Stimulated activated CD8-positive, alpha-beta memory T cell treated with anti-CD3 and anti-CD28 coated beads, Interleukin-12 subunit alpha, Interleukin-12 subunit beta, amount 100 ng/mL, for 1 hour (primary cell): Measurements from ENCODE around the gene PI4KB.
A peak's percentile ranks its signal among the peaks of the same experiment; 100 is the strongest.

ENCODE experiments used
- DNase-seq: peaks from one replicate; pipeline ENCODE4 v3.0.0-alpha.2; 2020; ENCODE audit warnings: low read depth

Gene PI4KB

DNA sequence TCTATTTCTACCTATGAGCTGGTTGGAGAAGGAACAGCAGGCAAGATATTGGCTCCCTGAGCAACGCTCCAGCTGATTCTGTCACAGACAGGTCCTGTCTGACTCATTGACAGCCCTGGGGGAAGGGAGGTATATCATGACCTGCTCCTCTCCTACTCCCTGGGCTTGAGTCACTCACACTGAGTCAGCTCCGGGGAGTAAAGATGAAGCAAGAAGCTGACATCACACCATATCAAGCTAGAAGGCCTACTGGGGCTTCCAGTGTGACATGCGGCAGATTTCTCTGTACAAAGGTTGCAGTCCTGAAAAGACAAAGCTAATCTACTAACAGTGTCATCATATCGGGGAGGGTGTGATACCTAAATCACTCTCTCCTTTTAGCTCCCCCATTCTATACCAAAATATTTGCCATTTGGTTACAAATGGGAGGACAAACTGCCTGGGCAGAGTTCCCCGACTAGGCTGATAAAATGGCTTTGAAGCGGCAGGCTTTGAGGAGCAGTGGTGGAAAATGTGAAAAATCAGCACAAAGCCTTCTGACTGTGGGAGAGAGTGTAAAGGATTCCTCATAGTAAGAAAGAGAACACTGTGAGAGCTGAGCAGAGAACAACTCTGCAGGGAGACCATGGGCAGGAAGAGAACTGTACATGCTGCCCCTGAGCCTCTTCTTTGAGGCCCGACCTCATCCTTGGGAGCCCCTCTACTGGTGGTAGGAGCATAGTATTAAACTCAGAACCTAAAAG lies 15.5 kb downstream of the PI4KB start:
- DNase-seq, result peak; percentile 55

DNA sequence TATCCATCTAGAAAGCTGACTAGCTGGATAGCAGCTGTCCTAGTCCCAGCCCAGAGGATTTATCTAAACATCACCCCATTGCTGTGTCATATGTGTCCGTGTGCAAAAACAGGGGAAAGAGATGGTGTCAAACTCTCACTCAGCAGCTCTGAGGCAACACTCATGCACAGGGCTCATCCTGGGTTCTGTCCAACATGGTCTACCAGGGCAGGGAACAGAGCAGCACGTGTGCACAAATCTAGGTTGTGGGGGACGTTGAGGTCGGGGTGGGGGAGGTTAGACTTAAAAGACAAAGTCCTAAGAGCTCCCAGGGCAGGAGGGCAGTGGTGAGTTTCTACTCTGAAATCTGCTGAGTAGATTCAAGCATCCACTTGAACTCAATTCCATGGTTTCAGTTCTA lies 16.2 kb downstream of the PI4KB start:
- DNase-seq, result no peak

DNA sequence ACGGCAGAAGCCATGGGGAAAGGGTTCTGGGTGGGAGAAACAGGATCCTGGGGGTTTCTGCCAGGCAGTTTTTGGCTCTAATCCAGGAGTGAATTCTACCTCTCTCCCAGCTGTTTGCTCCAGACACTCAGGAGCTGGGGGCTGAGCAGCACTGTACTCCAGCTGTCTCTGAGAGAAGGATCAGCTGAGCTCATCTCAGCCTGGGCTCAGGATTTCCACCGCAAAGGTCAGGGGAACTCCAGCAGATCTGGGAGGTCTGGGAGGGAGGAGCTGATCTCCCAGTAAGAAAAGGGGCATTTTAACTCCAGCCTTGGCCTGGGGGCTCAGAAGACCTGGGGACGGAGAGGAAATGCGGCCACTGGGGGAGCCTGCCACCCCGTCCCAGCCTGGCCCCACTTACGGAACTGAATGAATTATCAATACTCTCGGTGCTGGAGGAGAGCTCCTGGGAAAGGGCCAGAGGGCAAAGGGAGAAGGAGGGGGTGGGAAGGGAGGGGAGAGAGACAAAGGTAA lies 17.3 kb downstream of the PI4KB start:
- no peak for DNase-seq

DNA sequence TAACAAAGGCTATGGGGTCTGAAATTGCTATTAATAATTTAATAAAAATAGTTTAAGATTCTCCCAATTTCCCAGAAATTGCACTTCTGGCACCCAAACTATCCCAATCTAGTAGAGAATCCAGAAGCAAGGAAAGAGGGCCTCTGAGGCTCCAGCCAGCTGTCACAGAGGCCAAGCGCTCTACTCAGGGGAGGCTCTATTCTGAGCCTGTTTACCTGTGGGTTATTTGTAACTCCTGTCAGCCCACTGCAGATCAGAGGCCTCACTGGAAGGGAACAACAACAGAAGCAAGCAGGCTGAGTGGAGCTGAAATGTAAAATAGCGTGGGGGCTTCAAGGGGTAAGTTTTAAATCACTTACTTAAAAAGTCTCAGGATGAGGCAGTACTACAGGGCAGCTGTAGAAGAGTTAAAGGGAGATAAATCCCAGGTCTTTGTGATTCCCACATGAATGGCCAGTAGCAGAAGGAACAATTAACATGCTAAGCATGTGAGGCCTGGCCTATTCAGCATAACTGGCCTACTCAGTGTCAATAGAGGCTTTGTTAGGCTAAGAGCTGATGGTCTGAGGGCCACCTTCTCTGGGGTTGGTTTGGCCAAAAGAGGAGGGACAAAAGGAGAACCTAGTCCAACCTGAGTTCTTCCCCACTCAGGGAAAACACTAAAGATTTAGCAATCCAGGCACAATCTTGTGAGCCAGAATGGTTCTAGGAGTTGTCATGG lies 32.3 kb downstream of the PI4KB start:
- DNase-seq, result no peak

DNA sequence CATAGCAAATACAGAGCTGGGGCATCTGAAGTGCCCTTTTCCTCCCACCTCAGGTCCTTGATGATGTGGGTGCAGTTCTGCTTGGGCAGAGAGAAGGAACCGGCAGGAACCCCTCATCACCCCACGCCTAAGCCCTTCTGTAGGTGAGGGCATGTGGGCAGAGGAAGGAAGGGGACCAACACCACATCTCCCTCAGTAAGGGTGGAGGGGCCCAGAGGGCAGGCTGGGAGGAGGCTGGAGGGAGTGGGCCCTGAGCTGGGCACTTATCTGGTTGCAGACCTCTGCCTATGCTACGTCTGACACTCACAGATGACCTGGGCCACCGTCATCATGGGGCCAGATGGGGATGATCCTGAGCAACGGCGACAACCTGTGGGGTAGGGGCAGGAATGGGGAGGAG lies 34.1 kb downstream of the PI4KB start:
- no peak for DNase-seq

DNA sequence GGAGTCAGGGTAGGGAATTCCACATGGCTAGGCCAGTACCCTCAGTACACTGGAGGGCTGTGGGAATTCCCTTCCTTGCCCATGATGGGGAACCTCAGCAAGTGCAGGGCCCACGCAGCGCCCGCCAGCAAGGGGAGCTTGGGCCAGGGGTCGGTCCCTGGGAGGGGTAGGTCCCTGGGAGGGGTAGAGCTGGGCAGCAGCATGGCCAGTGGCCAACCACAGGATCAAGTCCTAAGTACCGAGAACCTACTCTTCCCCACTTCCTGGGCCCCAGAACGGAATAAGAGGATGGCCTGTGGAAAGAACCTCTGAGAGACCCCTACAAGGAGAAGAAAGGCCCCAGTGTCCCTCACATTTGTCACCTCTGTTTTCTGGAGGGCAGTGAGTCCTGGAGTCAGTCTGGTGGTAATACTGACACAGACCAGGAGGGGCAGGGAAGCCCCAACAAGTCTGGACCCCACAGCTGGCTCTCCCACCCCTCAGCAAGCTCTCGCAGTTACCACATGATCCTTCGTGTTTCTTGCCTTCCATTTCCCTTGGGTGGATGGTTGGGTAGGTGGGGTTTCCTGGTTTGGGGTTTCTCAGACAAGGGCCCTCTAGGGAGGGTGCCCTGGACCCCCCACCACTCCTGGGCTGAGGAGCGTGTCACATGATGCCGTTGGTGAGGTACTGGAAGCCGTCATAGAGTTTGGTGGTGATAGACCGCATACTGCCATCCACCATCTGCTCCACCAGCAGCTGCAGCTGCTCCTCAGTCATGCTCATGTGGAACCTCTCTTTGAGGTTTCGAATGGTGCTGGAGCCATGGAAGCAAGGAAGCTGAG lies 34.8 kb downstream of the PI4KB start:
- DNase-seq, result no peak

DNA sequence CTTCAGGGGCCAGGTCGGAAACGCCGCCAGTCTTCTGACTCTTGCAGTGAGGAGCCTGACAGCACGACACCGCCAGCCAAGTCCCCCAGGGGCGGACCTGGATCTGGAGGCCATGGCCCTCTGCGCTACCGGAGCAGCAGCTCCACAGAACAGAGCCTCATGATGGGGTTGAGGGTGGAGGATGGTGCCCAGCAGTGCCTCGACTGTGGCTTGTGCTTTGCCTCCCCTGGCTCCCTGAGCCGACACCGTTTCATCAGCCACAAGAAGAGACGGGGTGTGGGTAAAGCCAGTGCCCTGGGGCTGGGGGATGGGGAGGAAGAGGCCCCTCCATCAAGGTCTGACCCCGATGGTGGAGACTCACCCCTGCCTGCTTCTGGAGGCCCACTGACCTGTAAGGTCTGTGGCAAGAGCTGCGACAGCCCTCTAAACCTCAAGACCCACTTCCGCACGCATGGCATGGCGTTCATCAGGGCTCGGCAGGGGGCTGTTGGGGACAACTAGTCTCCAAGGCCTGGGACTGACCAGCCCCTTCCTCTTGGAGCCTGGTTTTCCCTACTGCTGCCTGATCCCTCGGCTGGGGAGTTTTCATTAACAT lies 36.4 kb downstream of the PI4KB start:
- DNase-seq, result no peak

DNA sequence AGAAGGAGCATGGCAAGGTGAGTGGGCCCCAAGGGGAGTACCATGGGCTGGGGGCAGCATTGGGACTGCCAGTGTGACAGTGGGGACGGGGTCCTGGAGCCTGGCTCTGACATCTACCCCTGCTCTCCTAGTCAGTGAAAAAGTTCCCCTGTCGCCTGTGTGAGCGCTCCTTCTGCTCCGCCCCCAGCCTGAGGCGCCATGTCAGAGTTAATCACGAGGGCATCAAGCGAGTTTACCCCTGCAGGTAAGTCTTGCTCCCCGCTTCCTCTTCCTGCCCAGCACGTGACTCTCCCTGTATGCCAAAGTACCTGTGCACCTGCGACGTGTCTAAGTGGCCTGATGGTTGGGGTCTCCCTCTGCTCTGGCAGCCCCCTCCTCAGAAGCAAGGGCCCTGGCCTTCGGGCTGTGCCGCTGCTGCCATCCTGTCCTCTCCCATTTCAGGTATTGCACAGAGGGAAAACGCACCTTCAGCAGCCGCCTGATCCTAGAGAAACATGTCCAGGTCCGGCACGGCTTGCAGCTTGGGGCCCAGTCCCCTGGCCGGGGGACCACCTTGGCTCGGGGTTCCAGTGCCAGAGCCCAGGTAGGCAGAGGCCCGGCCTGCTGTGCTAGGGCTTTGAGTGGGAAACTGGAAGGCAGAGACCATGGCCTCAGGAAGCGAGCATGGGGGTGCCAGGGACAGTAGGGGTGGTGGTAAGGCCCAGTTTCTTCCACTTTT lies 37.1 kb downstream of the PI4KB start:
- DNase-seq, result no peak

DNA sequence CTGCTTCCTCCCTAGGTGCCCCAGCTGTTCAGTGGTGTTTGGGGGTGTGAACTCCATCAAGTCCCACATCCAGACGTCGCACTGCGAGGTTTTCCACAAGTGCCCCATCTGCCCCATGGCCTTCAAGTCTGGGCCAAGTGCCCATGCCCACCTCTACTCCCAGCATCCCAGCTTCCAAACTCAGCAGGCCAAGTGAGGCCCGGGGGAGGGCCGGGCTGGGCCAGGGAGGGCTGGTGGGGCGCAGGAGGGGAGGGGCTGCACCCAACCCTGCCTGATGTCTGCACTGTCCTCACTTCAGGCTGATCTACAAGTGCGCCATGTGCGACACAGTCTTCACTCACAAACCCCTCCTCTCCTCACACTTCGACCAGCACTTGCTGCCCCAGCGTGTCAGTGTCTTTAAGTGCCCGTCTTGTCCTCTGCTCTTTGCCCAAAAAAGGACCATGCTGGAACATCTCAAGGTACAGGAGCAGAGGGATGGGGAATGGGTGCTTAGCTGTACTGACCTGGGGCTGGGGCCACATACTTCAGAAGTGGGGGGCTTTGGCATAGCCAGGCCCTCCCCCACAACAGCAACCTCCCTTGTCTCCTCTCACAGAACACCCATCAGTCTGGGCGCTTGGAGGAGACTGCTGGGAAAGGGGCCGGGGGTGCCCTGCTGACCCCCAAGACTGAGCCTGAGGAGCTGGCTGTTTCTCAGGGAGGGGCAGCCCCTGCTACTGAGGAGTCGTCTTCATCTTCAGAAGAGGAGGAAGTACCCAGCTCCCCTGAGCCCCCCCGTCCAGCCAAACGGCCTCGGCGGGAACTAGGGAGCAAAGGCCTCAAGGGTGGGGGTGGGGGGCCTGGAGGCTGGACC lies 37.9 kb downstream of the PI4KB start:
- no peak for DNase-seq

DNA sequence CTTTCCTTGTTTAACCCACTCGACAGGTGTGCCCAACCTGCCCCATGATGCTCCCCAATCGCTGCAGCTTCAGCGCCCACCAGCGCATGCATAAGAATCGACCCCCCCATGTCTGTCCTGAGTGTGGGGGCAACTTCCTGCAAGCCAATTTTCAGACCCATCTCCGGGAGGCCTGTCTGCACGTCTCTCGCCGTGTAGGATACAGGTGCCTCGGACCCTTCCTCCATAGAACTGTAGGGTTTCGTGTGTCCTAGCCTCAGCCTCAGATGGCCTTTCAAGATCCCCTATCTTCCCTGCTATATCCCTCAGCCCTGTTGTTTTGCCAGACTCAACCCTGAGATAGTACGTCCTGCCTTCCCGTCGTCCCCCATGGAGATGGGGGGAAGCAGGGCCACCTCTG lies 38.7 kb downstream of the PI4KB start:
- no peak for DNase-seq

DNA sequence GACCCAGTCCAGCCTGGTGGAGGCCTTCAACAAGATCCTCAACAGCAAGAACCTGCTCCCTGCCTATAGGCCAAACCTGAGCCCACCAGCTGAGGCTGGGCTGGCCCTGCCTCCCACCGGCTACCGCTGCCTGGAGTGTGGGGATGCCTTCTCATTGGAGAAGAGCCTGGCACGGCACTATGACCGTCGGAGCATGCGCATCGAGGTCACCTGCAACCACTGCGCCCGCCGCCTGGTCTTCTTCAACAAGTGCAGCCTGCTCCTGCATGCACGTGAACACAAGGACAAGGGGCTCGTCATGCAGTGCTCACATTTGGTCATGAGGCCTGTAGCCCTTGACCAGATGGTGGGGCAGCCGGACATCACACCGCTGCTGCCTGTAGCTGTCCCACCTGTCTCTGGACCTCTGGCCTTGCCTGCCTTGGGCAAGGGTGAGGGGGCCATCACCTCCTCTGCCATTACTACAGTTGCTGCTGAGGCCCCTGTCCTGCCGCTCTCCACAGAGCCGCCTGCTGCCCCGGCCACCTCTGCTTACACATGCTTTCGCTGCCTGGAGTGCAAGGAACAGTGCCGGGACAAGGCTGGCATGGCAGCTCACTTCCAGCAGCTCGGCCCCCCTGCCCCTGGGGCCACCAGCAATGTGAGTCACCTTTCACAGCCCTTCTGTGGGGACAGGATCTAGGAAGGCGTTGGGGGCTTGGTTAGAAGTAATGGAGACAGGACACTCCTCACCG lies 39.3 kb downstream of the PI4KB start:
- no peak for DNase-seq

DNA sequence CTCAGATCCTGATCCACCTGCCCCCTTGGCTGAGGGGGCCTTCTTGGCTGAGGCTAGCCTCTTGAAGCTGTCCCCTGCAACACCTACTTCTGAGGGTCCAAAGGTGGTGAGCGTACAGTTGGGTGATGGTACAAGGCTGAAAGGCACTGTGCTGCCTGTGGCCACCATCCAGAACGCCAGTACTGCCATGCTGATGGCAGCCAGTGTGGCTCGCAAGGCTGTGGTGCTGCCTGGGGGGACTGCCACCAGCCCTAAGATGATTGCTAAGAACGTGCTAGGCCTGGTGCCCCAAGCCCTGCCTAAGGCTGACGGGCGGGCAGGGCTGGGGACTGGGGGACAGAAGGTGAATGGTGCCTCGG lies 39.9 kb downstream of the PI4KB start:
- no peak for DNase-seq

DNA sequence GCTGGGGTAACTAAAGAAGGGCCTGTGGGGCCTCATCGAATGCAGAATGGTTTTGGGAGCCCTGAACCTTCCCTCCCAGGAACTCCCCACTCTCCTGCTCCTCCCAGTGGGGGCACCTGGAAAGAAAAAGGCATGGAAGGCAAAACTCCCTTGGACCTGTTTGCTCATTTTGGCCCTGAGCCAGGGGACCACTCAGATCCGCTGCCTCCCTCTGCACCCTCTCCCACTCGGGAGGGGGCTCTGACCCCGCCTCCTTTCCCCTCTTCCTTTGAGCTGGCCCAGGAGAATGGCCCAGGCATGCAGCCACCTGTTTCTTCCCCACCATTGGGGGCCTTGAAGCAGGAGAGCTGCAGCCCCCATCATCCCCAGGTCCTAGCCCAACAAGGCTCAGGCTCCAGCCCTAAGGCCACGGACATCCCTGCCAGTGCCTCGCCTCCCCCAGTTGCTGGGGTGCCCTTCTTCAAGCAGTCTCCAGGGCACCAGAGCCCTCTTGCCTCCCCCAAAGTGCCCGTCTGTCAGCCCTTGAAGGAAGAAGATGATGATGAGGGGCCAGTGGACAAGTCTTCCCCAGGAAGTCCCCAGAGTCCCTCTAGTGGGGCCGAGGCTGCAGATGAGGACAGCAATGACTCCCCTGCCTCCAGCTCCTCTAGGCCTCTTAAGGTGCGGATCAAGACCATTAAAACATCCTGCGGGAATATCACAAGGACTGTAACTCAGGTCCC lies 40.4 kb downstream of the PI4KB start:
- DNase-seq, result no peak

DNA sequence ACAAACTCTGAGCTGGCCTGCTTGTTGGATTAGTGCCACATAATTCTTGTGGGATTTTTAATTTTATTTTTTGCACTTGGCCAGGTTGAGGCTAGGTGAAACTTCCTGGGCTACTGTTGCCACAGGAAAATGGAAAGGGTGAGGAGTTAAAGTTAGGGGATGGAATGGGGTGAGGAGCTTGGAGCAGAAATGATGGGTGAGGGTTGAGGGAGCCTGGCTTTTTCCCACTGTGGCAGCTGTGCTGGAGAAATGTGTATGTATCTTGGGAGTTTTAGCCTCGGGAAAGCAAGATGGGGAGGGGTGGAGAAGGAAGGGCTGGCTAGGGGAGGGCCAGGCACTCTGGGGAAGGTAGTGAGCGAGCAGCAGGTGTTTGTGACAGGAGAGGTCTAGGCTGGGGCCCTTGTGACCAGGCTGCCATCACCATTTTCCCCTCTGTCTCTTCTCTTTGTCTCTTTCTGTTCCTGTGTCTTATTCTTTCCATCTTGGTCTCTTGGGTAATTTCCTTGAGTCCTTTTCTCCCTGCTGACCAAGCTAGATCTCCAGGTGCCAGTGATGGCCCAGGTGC lies 43.1 kb downstream of the PI4KB start:
- no peak for DNase-seq

DNA sequence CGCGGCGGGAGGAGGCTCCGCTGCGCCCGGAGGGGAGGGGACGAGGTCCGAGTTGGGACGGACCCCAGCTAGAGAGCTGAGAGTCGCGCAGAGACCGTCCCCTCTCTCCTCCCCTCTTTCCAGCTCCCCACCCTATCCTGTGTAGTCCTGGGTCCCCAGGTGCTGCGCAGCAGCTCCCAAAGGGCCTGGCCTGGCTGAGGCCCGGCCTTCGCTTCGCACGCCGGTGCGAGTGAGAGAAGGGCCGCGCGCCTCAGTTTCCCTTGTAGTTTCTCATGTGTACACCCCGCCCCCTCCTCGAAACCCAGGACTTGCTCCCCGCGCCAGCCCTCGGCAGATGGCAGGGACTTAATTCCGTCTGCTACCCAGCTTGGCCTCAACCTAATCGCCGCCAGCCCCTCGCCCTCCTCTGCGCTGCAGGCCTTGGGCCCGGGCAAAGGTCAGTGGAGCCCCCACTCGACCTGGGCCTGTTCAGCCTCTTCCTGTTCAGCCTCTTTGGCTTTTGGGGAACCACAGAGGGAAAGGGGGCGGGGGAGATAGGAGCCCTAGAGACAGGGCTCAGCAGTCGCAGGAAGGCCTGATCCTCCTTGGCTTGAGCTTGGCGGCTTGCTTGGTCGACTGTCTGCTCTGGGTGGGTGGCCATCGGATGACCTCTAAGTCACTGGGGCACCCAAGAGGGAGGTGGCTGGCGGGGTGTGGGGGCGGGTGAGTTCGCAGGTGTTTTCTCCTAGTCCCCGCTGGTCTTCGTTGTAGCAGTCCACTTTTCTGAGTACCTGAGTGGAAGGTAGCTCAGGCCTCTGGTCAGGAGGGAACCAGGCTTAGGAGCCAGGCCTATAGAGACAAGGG lies 44.1 kb downstream of the PI4KB start:
- DNase-seq, result no peak

DNA sequence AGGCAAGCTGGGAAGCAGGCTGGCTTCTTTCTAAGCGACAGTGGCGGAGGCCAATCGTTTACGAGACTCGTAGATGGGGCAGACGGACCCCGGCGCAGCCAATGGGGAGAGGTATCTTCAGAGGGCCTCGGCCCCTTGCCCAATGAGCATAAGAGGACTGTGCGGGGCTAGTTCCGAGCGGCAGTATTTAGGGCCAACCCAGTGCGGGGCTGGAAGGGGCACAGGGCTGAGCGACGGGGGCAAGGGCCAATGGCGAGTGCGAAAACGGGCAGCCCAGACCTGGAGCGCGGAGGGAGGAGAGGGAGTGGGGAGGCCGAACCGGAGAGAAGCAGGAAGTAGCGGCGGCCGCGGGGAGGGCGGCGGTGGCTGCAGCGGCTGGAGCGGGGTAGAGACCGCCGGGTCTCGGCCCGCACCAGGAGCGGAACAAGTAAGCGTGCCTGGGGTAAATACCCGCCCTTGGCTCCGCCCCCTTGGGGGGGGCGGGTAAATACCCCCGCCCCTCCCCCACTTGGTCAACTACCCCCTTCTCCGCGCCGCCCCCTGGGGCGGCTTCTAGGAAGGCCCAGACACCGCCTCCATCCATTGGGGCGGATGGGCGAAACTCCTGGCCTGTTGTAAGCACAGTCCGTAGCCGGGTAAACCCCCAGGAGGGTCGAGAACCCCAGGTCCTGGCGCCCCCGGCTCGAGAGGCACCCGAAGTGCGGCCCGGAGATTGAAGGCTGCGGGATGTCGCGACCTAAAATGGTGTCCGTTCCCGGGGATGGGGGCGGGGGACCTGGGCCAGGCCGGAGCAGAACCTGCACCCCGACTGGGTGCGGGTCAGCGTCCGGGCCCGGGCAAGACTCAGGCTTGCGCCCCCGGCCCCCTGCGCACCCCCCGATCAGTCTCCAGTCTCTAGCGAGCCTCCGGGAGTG lies 45.0 kb downstream of the PI4KB start, which contains the start of gene ZNF687:
Gene ZNF687, plus strand, starts transcription at position 331 of the 914 bp plus-strand sequence. CDS start 3,993 bp downstream, outside the sequence.
- DNase-seq, result peak; percentile 97
